HEK293 (cell line): ENCODE results near the gene SLC1A7.

Source experiments
- CTCF ChIP-seq: fragments of 450-650 bp; formaldehyde crosslinking; IDR thresholded peaks from 2 replicates; pipeline ENCODE4 v1.5.1; 2016; ENCODE audit warnings: missing biosample characterization, missing genetic modification characterization
- GLI4 ChIP-seq: fragments of 450-650 bp; formaldehyde crosslinking; IDR thresholded peaks from 2 replicates; pipeline ENCODE4 v1.5.1; 2016; ENCODE audit warnings: missing biosample characterization, missing genetic modification characterization
- INSM2 ChIP-seq: fragments of 450-650 bp; formaldehyde crosslinking; IDR thresholded peaks from 2 replicates; pipeline ENCODE4 v1.5.1; 2016; ENCODE audit warnings: missing biosample characterization, missing genetic modification characterization
- PBX3 ChIP-seq: sonication (generic); formaldehyde crosslinking; IDR thresholded peaks from 2 replicates; pipeline ENCODE4 v1.8.1; 2022; ENCODE audit warnings: mild to moderate bottlenecking, moderate library complexity, missing genetic modification reagents
- ZBTB1 ChIP-seq: fragments of 450-650 bp; formaldehyde crosslinking; IDR thresholded peaks from 2 replicates; pipeline ENCODE4 v1.5.1; 2016; ENCODE audit warnings: missing biosample characterization, missing genetic modification characterization
- ZEB2 ChIP-seq: fragments of 450-650 bp; formaldehyde crosslinking; IDR thresholded peaks from 2 replicates; pipeline ENCODE4 v1.5.1; 2016; ENCODE audit warnings: missing biosample characterization, missing genetic modification characterization
- ZNF211 ChIP-seq: fragments of 450-650 bp; formaldehyde crosslinking; IDR thresholded peaks from 2 replicates; pipeline ENCODE4 v1.5.1; 2016; ENCODE audit warnings: low read depth, missing biosample characterization, missing genetic modification characterization
- ZNF274 ChIP-seq, 2 experiments: fragments of 200-500 bp in 1 of 2; fragments of 450-650 bp in 1 of 2; sonication (Bioruptor generic) in 1 of 2; formaldehyde crosslinking in 1 of 2; IDR thresholded peaks; 2 replicates each; pipeline versions ENCODE4 v1.5.1 to v1.6.1; 2014 to 2016; ENCODE audit warnings: borderline replicate concordance in 1 of 2, inconsistent platforms in 1 of 2, low read length in 1 of 2, missing biosample characterization in 1 of 2, missing genetic modification characterization in 1 of 2
- ZNF280D ChIP-seq: fragments of 450-650 bp; formaldehyde crosslinking; IDR thresholded peaks from 2 replicates; pipeline ENCODE4 v1.5.1; 2016; ENCODE audit warnings: missing biosample characterization, missing genetic modification characterization

GRCh38 chr1:53086491-53087070 lies 55.9 kb downstream of the SLC1A7 start:
- TF ChIP-seq CTCF (tag by site-specific recombination) (no peak), PBX3 (CRISPR knock-in tag) (no peak), ZEB2 (tag by site-specific recombination) (no peak), ZBTB1 (tag by site-specific recombination) (no peak), INSM2 (tag by site-specific recombination) (no peak), ZNF280D (tag by site-specific recombination) (no peak), ZNF211 (tag by site-specific recombination) (no peak), GLI4 (tag by site-specific recombination) (no peak), ZNF274 (IDR thresholded peaks at IDR 0.05; ENCODE audit: low read length) (no peak), ZNF274 (tag by site-specific recombination; IDR thresholded peaks at IDR 0.05; ENCODE audit: borderline replicate concordance) (no peak)
